ENCODE data around the gene OR4M1.
"Not testable (repeated sequence)": the region's sequence is repeated elsewhere in the genome, so short reads cannot be mapped to it uniquely, and the experiment has no call there.

The OR4M1 gene

DNA sequence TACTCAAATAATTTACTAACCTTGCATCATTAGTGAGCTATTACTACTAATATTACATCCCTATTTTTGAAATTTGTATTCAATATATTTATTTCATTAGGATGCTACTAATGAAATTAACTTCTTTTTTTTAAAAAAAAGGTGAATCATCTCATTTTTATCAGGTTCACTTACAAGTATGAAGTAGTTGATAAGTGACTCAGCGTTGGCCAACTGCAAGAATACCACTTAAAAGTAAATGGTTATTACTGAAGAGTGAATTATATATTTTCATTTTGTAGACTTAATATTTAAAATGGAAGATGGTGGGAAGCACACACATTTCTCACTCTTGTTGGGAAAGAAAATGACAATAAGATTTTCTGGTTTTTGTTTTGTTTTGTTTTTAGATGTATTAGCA, 49.9 kb downstream of the OR4M1 start:
- no peak for DNase-seq (ENCODE audit: low spot score)
- H3K4me3 ChIP-seq = no peak overlapping the region
- no peak for TF ChIP-seq CTCF (IDR thresholded peaks at IDR 0.05)
- H3K27ac ChIP-seq = no peak overlapping the region

DNA sequence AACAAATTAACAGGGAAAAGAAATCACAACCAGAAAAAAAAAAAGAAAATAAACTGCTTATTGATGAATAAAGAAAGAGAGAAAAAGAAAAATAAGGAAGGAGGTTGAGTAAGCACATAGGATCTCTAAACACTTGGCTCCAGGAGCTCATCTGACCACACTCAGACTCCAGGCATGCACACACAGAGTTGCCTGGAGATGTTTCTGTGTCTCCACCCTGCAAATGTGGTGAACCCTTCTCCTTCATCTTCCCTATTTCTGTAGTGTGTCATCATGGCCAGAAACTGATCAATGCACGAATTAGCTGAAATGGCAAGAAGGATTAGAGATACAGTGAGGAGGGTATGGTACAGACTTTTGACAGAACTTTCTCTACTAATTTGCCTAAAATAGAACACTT, 50.5 kb downstream of the OR4M1 start:
- TF ChIP-seq CTCF (IDR thresholded peaks at IDR 0.05) = no peak
- Histone ChIP-seq H3K27ac (no peak overlapping the region), H3K4me3 (no peak overlapping the region)
- no peak for DNase-seq (ENCODE audit: low spot score)

DNA sequence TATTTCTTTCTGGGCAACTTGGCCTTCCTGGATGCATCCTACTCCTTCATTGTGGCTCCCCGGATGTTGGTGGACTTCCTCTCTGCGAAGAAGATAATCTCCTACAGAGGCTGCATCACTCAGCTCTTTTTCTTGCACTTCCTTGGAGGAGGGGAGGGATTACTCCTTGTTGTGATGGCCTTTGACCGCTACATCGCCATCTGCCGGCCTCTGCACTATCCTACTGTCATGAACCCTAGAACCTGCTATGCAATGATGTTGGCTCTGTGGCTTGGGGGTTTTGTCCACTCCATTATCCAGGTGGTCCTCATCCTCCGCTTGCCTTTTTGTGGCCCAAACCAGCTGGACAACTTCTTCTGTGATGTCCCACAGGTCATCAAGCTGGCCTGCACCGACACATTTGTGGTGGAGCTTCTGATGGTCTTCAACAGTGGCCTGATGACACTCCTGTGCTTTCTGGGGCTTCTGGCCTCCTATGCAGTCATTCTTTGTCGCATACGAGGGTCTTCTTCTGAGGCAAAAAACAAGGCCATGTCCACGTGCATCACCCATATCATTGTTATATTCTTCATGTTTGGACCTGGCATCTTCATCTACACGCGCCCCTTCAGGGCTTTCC, 54.4 kb downstream of the OR4M1 start:
- not testable (repeated sequence) for DNase-seq (ENCODE audit: low spot score); H3K27ac ChIP-seq; H3K4me3 ChIP-seq

DNA sequence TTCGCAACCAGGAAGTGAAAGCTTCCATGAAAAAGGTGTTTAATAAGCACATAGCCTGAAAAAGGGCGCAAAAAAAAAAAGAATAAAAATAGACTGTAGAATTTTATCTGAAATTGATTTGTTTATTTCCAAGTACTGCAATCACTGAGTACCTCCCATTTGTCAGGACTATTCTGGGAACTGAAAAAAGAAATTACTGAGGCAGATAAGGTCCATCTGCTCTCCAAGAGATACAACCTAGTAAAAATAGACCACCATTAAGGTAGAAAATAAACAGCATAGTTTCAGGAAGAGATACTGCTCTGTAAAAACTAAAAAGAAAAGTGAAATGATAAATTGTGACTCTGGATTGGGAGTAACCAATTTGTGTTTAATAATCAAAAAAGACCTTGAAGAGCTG, 55.0 kb downstream of the OR4M1 start:
- no peak for TF ChIP-seq CTCF (IDR thresholded peaks at IDR 0.05)
- Histone ChIP-seq H3K27ac (no peak overlapping the region), H3K4me3 (no peak overlapping the region)
- no peak for DNase-seq (ENCODE audit: low spot score)

Measured in coronary artery (tissue), 2 donors.